ENCODE measurements around the gene ARID5A. TPM values are rescaled to one million over a fixed set of nuclear protein-coding genes. Genes with fewer than 3 reads are reported as not detected.

Gene ARID5A
- total and polyA plus RNA-seq, 2 experiments from 2014 or later: 5.5 to 7.7 TPM

DNA sequence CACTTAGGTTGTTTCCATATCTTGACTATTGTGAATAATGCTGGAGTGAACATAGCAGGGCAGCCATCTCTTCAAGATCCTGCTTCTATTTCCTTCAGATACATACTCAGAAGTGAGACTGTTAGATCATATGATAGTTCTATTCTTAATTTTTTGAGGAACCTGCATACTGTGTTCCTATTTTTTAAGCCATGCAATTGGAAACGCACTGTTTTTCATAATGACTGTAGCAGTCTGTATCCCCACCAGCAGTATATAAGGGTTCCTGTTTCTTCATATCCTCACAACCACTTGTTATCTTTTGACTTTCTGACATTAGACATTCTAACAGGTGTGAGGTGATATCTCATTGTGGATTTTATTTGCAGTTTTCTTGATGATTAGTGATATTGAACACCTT, 46.9 kb upstream of the ARID5A start:
- no peak for ATAC-seq
- no peaks in the 10 kb centered on the region for H4K20me1 ChIP-seq (replicated peaks; ENCODE audit: insufficient read depth)
- H3K4me3 ChIP-seq: no peak overlapping the region
- no peaks in the 10 kb centered on the region for H3K9me2 ChIP-seq (ENCODE audit: insufficient read depth)
- H3F3A ChIP-seq (replicated peaks; ENCODE audit: low read depth): no peaks in the 10 kb centered on the region
- no peak overlapping the region for H3K27ac ChIP-seq (ENCODE audit: low read depth)
- H2AFZ ChIP-seq: no peak overlapping the region
- no peaks in the 10 kb centered on the region for H3K36me3 ChIP-seq (ENCODE audit: insufficient read depth)
- H3K27me3 Mint-ChIP-seq (ENCODE audit: insufficient read depth, low read depth, poor library complexity): peaks cover 3% of the 10 kb centered on the region
- no peak for DNase-seq (ENCODE audit: low spot score)
- no peaks in the 10 kb centered on the region for H3K79me2 ChIP-seq (replicated peaks; ENCODE audit: insufficient read depth)
- H3K9me3 Mint-ChIP-seq: peaks cover 4% of the 10 kb centered on the region; the same call in 1 of the 3 replicates
- H3K4me3 Mint-ChIP-seq: no peak overlapping the region
- no peaks in the 10 kb centered on the region; the same call in 2 of the 3 replicates for H3K36me3 Mint-ChIP-seq (ENCODE audit: low read depth)
- no peak overlapping the region for H3K4me2 ChIP-seq
- H3K4me1 Mint-ChIP-seq: peaks cover 16% of the 10 kb centered on the region
- H3K27ac Mint-ChIP-seq: no peak overlapping the region
- no peak for TF ChIP-seq NANOG (IDR thresholded peaks at IDR 0.05; ENCODE audit: borderline replicate concordance)
- TF ChIP-seq, protein P1, sequence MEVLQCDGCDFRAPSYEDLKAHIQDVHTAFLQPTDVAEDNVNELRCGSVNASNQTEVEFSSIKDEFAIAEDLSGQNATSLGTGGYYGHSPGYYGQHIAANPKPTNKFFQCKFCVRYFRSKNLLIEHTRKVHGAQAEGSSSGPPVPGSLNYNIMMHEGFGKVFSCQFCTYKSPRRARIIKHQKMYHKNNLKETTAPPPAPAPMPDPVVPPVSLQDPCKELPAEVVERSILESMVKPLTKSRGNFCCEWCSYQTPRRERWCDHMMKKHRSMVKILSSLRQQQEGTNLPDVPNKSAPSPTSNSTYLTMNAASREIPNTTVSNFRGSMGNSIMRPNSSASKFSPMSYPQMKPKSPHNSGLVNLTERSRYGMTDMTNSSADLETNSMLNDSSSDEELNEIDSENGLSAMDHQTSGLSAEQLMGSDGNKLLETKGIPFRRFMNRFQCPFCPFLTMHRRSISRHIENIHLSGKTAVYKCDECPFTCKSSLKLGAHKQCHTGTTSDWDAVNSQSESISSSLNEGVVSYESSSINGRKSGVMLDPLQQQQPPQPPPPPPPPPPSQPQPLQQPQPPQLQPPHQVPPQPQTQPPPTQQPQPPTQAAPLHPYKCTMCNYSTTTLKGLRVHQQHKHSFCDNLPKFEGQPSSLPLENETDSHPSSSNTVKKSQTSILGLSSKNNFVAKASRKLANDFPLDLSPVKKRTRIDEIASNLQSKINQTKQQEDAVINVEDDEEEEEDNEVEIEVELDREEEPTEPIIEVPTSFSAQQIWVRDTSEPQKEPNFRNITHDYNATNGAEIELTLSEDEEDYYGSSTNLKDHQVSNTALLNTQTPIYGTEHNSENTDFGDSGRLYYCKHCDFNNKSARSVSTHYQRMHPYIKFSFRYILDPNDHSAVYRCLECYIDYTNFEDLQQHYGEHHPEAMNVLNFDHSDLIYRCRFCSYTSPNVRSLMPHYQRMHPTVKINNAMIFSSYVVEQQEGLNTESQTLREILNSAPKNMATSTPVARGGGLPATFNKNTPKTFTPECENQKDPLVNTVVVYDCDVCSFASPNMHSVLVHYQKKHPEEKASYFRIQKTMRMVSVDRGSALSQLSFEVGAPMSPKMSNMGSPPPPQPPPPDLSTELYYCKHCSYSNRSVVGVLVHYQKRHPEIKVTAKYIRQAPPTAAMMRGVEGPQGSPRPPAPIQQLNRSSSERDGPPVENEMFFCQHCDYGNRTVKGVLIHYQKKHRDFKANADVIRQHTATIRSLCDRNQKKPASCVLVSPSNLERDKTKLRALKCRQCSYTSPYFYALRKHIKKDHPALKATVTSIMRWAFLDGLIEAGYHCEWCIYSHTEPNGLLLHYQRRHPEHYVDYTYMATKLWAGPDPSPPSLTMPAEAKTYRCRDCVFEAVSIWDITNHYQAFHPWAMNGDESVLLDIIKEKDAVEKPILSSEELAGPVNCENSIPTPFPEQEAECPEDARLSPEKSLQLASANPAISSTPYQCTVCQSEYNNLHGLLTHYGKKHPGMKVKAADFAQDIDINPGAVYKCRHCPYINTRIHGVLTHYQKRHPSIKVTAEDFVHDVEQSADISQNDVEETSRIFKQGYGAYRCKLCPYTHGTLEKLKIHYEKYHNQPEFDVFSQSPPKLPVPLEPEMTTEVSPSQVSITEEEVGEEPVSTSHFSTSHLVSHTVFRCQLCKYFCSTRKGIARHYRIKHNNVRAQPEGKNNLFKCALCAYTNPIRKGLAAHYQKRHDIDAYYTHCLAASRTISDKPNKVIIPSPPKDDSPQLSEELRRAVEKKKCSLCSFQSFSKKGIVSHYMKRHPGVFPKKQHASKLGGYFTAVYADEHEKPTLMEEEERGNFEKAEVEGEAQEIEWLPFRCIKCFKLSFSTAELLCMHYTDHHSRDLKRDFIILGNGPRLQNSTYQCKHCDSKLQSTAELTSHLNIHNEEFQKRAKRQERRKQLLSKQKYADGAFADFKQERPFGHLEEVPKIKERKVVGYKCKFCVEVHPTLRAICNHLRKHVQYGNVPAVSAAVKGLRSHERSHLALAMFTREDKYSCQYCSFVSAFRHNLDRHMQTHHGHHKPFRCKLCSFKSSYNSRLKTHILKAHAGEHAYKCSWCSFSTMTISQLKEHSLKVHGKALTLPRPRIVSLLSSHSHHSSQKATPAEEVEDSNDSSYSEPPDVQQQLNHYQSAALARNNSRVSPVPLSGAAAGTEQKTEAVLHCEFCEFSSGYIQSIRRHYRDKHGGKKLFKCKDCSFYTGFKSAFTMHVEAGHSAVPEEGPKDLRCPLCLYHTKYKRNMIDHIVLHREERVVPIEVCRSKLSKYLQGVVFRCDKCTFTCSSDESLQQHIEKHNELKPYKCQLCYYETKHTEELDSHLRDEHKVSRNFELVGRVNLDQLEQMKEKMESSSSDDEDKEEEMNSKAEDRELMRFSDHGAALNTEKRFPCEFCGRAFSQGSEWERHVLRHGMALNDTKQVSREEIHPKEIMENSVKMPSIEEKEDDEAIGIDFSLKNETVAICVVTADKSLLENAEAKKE (CRISPR knock-in tag; IDR thresholded peaks at IDR 0.05): no peak
- H3K27me3 ChIP-seq (ENCODE audit: insufficient read depth): no peaks in the 10 kb centered on the region
- peaks cover 11% of the 10 kb centered on the region; the same call in 1 of the 2 replicates for H3K4me1 ChIP-seq (ENCODE audit: insufficient read depth)

DNA sequence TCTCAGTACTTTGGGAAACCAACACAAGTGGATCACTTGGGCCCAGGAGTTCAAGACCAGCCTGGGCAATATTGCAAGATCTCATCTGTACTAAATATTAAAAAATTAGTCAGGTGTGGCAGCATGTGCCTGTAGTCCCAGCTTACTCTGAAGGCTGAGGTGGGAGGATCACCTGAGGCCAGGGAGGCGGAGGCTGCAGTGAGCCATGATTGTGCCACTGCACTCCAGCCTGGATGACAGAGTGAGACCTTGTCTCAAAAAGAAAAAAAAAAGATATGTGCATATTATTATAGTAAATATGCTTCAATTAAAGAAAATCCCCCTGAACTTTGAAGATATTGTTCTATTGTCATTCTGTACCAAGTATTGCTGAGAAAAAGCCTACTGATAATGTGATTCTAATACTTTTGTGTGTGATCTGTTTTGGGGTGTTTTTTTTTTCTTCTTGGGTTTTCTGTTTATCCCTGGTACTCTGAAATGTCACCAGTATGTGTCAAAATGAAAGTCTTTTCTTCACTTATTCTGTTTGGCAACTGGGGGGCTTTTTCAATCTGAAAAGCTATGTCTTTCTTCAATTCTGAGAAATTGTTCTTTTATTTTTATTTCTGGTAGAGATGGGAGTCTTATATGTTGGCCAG, 44.6 kb upstream of the ARID5A start:
- H3F3A ChIP-seq (replicated peaks; ENCODE audit: low read depth): no peaks in the 10 kb centered on the region
- H3K27ac Mint-ChIP-seq: no peak overlapping the region
- H3K27me3 Mint-ChIP-seq (ENCODE audit: insufficient read depth, low read depth, poor library complexity): no peaks in the 10 kb centered on the region
- H3K27me3 ChIP-seq (ENCODE audit: insufficient read depth): no peaks in the 10 kb centered on the region
- H4K20me1 ChIP-seq (replicated peaks; ENCODE audit: insufficient read depth): no peaks in the 10 kb centered on the region
- H2AFZ ChIP-seq: no peak overlapping the region
- H3K4me3 Mint-ChIP-seq: no peak overlapping the region
- no peak overlapping the region for H3K4me3 ChIP-seq
- H3K36me3 ChIP-seq (ENCODE audit: insufficient read depth): no peaks in the 10 kb centered on the region
- DNase-seq (ENCODE audit: low spot score) (no peak), ATAC-seq (no peak)
- no peak overlapping the region for H3K4me2 ChIP-seq
- H3K36me3 Mint-ChIP-seq (ENCODE audit: low read depth): no peaks in the 10 kb centered on the region
- peaks cover 12% of the 10 kb centered on the region; the same call in 2 of the 3 replicates for H3K9me3 Mint-ChIP-seq
- H3K27ac ChIP-seq (ENCODE audit: low read depth): no peak overlapping the region
- TF ChIP-seq NANOG (IDR thresholded peaks at IDR 0.05; ENCODE audit: borderline replicate concordance) (no peak), ZNF331 (CRISPR knock-in tag; IDR thresholded peaks at IDR 0.05; ENCODE audit: low read depth) (no peak)
- TF ChIP-seq, protein P2, sequence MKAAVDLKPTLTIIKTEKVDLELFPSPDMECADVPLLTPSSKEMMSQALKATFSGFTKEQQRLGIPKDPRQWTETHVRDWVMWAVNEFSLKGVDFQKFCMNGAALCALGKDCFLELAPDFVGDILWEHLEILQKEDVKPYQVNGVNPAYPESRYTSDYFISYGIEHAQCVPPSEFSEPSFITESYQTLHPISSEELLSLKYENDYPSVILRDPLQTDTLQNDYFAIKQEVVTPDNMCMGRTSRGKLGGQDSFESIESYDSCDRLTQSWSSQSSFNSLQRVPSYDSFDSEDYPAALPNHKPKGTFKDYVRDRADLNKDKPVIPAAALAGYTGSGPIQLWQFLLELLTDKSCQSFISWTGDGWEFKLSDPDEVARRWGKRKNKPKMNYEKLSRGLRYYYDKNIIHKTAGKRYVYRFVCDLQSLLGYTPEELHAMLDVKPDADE (IDR thresholded peaks at IDR 0.05): no peak
- TF ChIP-seq, protein P1 (CRISPR knock-in tag; IDR thresholded peaks at IDR 0.05): no peak
- H3K9me2 ChIP-seq (ENCODE audit: insufficient read depth): no peaks in the 10 kb centered on the region
- H3K79me2 ChIP-seq (replicated peaks; ENCODE audit: insufficient read depth): no peaks in the 10 kb centered on the region
- H3K4me1 ChIP-seq (ENCODE audit: insufficient read depth): no peaks in the 10 kb centered on the region
- H3K4me1 Mint-ChIP-seq: no peaks in the 10 kb centered on the region
